C4-2B (cell line): ENCODE measurements around the gene PLGRKT.
"Not testable (repeated sequence)": the region's sequence is repeated elsewhere in the genome, so short reads cannot be mapped to it uniquely, and the experiment has no call there.

Experiments
- H3K27ac ChIP-seq: fragments of 450-650 bp; 2 replicates; pipeline ENCODE4 v1.5.1; 2017
- CTCF ChIP-seq: fragments of 450-650 bp; conservative IDR thresholded peaks from 2 replicates; pipeline ENCODE4 v1.5.1; 2017; ENCODE audit warnings: mild to moderate bottlenecking
- ZFX ChIP-seq: fragments of 450-650 bp; IDR thresholded peaks from 2 replicates; pipeline ENCODE4 v1.6.1; 2017

Gene PLGRKT

GRCh38 chr9:5416953-5417352 lies 20.8 kb downstream of the PLGRKT start:
- H3K27ac ChIP-seq = no peak overlapping the region
- TF ChIP-seq ZFX (no peak), CTCF (no peak)

- no peak overlapping the region for H3K27ac ChIP-seq
- no peak for TF ChIP-seq ZFX
- no peak for TF ChIP-seq CTCF
Observed at GRCh38 chr9:5408596-5408995, 29.1 kb downstream of the PLGRKT start.

GRCh38 chr9:5402217-5402616 lies 35.5 kb downstream of the PLGRKT start:
- TF ChIP-seq ZFX (no peak), CTCF (no peak)
- no peak overlapping the region for H3K27ac ChIP-seq

- H3K27ac ChIP-seq = not testable (repeated sequence)
Observed at GRCh38 chr9:5397547-5397946, 40.2 kb downstream of the PLGRKT start.

- H3K27ac ChIP-seq = no peak overlapping the region
- no peak for TF ChIP-seq CTCF
- no peak for TF ChIP-seq ZFX
Observed at GRCh38 chr9:5395428-5395827, 42.3 kb downstream of the PLGRKT start.

GRCh38 chr9:5393976-5394375 lies 43.7 kb downstream of the PLGRKT start:
- not testable (repeated sequence) for H3K27ac ChIP-seq

- TF ChIP-seq CTCF = no peak
- TF ChIP-seq ZFX = no peak
- H3K27ac ChIP-seq = no peak overlapping the region
Observed at GRCh38 chr9:5393497-5393896, 44.2 kb downstream of the PLGRKT start.

- no peak overlapping the region for H3K27ac ChIP-seq
- no peak for TF ChIP-seq CTCF
- TF ChIP-seq ZFX = no peak
Observed at GRCh38 chr9:5392285-5392684, 45.4 kb downstream of the PLGRKT start.

GRCh38 chr9:5389109-5389732 lies 48.5 kb downstream of the PLGRKT start:
- no peak for TF ChIP-seq ZFX
- TF ChIP-seq CTCF = no peak

More at GRCh38 chr9:5389109-5389732, 48.5 kb downstream of the PLGRKT start:
- H3K27ac ChIP-seq = no peak overlapping the region
